HT-29 (cell line): Measurements from ENCODE around the gene RUNX3. TPM values are rescaled to one million over a fixed set of nuclear protein-coding genes. Genes with fewer than 3 reads are reported as not detected.
"Not testable (repeated sequence)": the region's sequence is repeated elsewhere in the genome, so short reads cannot be mapped to it uniquely, and the experiment has no call there.

Experiments used
- DNase-seq: peaks from one replicate; pipeline ENCODE4 v3.0.0-alpha.2; 2015; ENCODE audit warnings: low spot score
- total RNA-seq: library from RNA; depleted of rRNA; stranded (reverse); fragments of >200 nt; shearing (Covaris generic); gene quantifications from 2 replicates; pipeline ENCODE4 v1.2.3, GENCODE V29; 2014

RUNX3 gene
- total RNA-seq, 1 experiment from 2014 or later = 0.18 TPM

GRCh38 chr1:24914226-24915069, 15.6 kb downstream of the RUNX3 start:
- DNase-seq = peak; percentile 49

DNA sequence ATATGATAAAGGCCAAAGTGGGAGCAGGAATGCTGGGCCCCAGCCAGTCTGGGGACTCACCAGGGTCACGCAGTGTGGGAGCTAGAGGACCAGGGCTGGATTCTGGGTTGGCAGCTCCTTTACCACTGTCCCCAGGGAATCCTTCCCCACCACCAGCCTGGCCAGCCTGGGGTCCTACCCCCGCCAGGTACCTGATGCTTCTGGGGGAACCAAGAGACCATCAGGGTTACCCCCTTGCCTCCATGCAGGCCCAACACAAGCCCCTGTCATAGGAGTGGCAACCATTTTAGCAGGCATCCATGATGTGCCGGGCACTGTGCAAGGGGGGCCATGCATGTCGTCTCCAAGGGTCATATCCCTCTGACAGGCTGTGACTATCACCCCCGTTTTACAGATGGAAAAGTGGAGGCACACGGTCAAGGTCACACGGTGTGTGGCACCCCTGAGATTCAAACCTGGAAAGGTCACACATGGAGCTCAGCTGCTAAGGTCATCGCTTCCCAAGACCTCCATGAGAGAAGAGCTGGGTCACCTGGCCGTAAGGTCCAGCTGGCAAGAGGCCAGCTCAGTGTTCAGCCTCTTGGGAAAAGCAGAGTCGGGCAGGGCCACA, 16.4 kb downstream of the RUNX3 start:
- DNase-seq = no peak

- no peak for DNase-seq
Measured at GRCh38 chr1:24913274-24913604, 16.8 kb downstream of the RUNX3 start.

DNA sequence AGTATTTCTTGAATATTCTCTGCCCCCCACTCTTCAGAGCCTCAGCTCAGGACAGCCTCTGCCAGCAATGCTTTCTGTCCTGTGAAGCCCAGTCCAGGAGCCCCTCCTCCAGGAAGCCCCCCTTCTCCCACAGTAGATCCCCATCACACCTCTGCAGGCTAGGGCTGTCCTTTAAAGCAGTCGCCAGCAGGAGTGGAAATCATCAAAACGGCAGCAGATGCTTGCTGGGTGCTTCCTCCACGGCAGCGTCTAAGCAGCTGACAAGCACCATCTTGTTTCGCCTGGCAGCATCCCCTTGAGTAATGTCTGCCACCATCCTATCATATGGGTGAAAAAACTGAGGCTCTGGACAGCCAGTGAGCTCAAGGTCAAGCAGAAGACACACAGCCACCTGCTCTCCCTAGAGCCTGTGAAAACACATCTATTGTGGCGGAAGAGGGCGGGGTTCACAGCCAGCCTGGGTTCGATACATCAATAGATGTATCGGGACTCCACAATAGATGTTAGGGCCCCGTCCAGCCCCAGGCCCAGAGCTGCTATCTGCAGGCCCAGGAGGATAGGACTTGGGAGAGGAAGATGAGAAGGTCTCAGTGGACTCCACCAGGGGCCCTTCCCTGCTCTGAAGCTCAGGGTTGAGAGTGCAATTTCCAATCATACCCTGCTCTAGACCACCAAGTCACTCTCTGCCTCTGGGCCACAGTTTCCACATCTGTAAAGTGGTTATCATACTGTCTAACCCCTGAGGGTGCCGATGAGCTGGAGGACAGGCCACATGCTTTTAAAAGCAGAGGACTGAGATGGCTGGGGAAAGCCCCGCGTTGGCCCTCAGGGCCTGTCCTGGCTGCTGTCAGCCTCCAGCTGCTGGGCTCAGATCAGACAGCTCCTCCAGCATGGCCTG, 17.5 kb downstream of the RUNX3 start:
- DNase-seq = no peak

GRCh38 chr1:24911651-24912155, 18.4 kb downstream of the RUNX3 start:
- no peak for DNase-seq

GRCh38 chr1:24910751-24911650, 19.1 kb downstream of the RUNX3 start:
- no peak for DNase-seq

GRCh38 chr1:24910210-24910609, 19.9 kb downstream of the RUNX3 start:
- DNase-seq = no peak

DNA sequence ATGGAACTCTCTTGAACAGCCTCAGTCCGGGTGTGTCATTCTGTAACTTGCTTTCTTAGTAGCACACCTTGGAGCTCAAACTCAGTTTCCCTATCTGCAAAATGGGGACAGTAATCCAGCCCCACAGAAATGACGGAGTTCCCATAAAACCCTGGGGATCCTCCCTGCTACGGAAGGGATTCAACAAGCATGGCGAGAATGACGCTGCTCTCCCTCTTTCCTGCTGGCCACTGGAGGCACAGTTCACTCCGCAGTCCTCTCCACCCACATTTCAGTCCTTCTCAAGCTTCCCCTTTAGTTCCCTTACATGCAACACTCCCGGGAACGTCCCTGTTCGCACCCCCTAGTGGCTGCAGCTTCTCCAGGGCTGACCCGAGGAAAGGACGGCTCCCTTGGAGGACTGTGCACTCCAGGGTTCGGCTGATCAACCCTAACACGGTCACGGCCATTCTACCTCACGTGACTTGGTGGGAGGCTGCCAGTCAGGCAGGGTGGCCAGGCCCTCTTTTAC, 20.6 kb downstream of the RUNX3 start:
- peak; percentile 85 for DNase-seq

DNA sequence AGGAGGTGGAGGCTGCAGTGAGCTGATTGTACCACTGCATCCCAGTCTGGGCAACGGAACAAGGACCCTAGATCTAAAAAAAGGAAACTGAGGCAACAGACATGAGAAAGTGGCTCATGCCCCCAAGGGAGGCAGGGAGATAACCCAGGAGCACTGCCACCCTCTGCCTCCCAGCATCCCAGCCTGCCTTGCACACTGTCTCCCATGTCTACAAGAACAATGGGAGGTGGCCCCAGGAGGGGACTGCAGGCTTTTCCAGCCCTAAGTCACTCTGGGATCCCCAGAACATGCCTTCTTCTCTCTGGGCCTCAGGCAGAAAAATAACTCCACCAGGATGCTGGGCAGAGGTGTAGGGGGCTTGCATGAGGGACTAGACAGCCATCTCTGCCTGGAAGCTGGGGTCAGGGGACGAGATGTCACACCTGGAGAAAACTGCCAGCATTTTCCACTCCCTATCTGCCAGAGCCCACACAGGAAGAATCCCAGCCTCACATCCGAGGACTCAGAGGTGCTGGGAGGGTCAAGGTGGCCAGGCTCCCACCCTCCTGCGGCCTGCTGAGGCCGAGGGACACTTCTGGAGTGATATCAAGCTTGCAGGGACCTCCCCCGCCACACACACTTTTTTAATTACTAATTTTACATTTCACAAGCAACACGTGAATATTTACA, 21.4 kb downstream of the RUNX3 start:
- no peak for DNase-seq

GRCh38 chr1:24907587-24908294, 22.3 kb downstream of the RUNX3 start:
- DNase-seq = not testable (repeated sequence)

DNA sequence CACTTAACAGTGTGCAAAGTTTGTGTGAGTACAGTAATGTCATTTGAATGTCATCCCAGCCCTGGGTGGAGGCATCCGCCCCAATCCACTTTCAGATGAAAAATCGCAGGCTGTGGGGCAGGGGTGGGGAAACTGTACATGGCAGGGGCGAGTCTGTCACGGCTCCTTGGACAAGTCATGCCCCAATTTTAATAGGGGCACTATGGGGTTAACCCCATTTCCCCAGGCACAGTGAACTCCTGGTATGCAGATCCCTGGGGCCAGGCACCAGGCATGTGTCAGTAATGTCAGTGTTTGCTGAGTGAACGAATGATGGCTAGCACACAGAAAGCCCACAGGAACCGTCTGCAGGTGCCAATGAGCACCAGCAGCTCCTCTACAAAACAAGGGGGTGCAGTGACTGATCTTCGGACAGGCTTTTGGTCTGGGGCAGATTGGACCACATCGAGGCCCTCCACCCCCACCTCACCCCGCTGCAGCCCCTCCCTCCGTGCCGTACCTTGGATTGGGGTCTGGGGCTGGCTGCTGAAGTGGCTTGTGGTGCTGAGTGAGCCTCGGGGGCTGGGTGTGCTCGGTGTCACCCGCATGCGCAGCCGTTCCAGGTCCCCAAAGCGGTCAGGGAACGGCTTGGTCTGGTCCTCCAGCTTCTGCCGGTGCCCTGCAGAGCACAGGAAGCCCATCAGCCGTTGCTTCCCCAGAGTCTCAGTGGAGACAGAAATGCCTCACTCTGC, 23.2 kb downstream of the RUNX3 start:
- no peak for DNase-seq

- no peak for DNase-seq
Measured at GRCh38 chr1:24905979-24906720, 23.9 kb downstream of the RUNX3 start.

DNA sequence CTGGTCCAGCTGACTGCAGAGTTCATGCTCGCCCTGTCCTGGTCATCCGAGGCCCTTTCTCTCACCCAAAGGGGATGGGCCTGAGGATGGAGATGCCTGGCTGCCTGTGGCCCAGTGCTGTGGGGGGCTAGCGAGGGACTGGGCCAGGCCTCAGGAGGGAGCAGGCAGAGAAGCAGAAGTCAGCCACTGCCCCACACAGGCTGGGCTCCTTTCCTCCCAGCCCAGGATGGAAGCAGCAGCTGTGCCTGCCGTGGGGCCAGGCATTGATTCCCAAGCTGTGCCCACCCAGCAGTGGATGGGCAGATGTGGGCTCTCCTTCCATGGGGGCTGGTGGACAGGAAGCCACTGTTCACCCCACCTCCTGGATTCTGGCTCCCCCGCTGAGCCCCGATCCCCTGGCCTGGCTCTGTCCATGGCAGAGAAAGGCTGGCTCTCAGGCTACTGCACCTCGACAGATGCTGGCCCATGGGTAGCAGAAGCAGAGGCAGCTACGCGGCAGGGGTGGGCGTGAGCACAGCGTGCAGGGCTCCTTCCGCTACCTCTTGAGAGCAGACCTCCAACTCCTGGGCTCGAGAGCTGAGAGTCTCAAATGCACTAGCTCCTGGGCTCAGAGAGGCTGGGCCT, 24.6 kb downstream of the RUNX3 start:
- no peak for DNase-seq

- DNase-seq = no peak
Measured at GRCh38 chr1:24904731-24905354, 25.2 kb downstream of the RUNX3 start.

DNA sequence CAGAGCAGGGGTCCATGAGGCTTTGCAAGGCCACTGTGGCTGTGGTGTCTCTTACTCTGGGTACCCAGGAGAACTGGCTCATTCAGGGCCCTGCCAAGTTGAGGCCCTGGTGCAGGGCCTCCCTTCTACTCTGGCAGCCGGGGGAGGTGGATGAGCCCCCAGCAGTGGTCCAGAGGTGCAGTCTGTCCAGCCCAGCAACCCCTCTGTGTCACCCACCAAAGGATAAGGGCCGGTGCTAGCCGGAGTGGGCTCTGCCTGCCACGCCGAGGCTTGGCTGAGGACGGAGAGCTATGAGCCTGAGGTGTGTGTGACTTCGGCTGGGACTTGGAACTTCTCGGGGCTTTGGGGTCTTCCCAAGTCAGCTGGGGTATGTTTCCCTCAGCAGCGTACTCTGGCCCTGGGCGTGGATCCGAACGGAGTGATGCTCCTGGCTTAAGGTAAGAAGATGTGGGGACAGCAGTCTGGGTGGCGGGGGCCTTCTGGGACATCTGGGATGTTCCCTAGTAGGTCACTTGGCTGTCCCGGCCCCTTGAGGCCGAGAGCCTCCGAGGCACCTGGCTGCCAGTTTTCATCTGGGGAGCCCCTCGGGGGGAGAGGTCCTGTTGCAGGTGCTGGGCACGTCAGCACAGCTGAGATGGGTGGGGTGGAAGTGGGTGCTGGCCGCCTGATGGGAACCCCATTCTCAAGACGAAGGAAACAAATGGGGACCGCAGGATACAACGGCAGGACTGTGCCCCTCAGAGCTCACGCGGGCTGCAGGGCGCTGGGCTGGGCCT, 25.9 kb downstream of the RUNX3 start:
- DNase-seq = no peak

DNA sequence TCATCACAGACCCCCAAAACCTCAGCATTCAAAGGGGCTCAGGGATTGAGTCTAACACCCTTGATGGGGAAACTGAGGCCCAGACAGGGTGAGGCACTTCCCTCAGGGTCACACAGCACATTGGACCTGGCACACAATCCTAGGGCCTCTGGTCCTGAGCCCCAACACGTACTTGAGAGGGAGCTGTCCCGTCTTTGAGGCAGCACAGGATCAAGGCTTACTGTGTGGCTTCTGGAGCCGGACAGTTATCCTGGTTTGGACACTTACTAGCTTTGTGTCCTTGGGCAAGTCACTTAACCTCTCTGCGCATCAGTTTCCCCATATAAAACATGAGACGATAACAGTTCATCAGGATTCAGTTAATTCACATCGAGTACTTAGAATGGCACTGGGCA, 26.5 kb downstream of the RUNX3 start:
- DNase-seq = no peak
